ENCODE results near the gene GXYLT1. TPM values are rescaled to one million over a fixed set of nuclear protein-coding genes. Genes with fewer than 3 reads are reported as not detected.

GXYLT1 gene
- total and polyA plus RNA-seq, 9 of the 15 experiments (the other 6 are each of a cell fraction or from before 2014, with no cell fraction given) = 1.4 to 9.3 (median 5.5) TPM

DNA sequence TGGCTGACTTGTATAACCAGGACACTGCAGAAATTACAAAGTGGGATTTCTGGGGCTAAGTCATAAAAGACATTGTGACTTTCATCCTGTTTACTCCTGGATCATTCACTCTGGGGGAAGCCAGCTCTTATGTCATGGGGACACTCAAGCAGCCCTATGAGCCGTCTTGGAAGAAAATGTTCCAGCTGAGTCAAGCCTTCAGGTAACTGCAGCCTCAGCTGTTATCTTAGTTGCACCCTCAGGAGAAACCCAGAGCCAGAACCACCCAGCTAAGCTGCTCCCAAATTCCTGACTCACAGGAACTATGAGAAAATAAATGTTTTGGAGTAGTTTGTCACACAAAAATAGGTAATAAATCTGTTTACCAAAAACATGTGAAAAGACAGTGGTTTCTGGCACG lies 43.1 kb upstream of the GXYLT1 start:
- H3K9me3 ChIP-seq (replicated peaks; ENCODE audit: control insufficient read depth, insufficient read depth, low read depth, low read length) = no peaks in the 10 kb centered on the region
- no peaks in the 10 kb centered on the region for H3K79me2 ChIP-seq (ENCODE audit: control insufficient read depth, insufficient read depth, low read length)
- H3K4me2 ChIP-seq (ENCODE audit: insufficient read depth, low read length) = no peak overlapping the region
- no peaks in the 10 kb centered on the region for H3K27me3 ChIP-seq (ENCODE audit: control insufficient read depth in 2 of 2, insufficient read depth in 2 of 2, low read length in 2 of 2)
- DNase-seq (ENCODE audit: extremely low read depth in 1 of 4, low spot score in 3 of 4) (no peak), FAIRE-seq (no peak), ATAC-seq (peak; percentile 34; the same call in 2 of the 3 replicates)
- no peaks in the 10 kb centered on the region for H3K4me1 ChIP-seq (replicated peaks in 1 of 2; ENCODE audit: control insufficient read depth in 2 of 2, insufficient read depth in 2 of 2, low read length in 2 of 2)
- intact Hi-C loops (cut with micrococcal nuclease) = no loop called here
- ChIA-PET CTCF (ENCODE audit: low intra/inter-chr PET ratio) (no interaction called here), POLR2A (interaction anchor here (0.7 to 0.8 kb wide), 2 partner anchors 7 to 33 kb away, joined by 4 to 6 read pairs; no protein-coding TSS in a partner anchor)
- H3K4me3 ChIP-seq = no peak overlapping the region
- no peaks in the 10 kb centered on the region for H4K20me1 ChIP-seq (replicated peaks; ENCODE audit: control insufficient read depth, insufficient read depth, low read length)
- TF ChIP-seq C11orf30 (IDR thresholded peaks at IDR 0.05; ENCODE audit: low read depth) (0 out of 2 replicates have a peak, but pooled peaks have one; percentile 7), NR2C1 (IDR thresholded peaks at IDR 0.05) (no peak), NR2C1 (tag; IDR thresholded peaks at IDR 0.05) (no peak)
- no peak overlapping the region for H3K27ac ChIP-seq (ENCODE audit: extremely low read depth, low read depth, low read length)
- H3K9ac ChIP-seq (ENCODE audit: insufficient read depth in 1 of 2, low read depth in 2 of 2, low read length in 2 of 2) = no peak overlapping the region
- H2AFZ ChIP-seq (ENCODE audit: low read depth, low read length) = no peak overlapping the region
- 68% methylated on average over 2 of the region's 2 CpGs for WGBS (ENCODE audit: insufficient coverage, low coverage, missing lambda C conversion rate)
- H3K9me1 ChIP-seq (ENCODE audit: control insufficient read depth, insufficient read depth, low read length) = no peaks in the 10 kb centered on the region
- no TSS peak for BruUV-seq (replicated peaks)
- peaks cover 2% of the 10 kb centered on the region; the same call in 1 of the 3 replicates for H3K36me3 ChIP-seq (ENCODE audit: control insufficient read depth, insufficient read depth, low read length)
- in situ Hi-C loops (cut with MboI) = no loop called here

DNA sequence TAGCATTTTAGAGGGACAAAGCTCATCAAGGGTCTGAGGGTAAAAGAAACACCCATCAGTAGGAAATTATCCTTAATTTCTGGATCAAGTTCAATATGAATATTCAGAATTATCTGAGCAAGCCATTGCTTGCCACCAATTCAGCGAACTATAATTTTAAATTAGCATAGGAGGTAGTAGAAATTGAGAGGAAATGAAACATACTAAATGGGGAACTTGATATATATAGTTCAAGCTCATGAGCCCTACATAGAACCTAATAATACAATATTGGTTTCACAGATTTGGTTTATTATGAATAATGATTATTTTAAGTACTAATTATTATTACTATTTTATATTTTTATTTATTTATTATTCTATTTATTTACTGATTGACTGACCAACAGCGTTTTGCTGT lies 42.1 kb upstream of the GXYLT1 start:
- Histone ChIP-seq H3K79me2 (ENCODE audit: control insufficient read depth, insufficient read depth, low read length) (no peaks in the 10 kb centered on the region), H3K4me1 (replicated peaks in 1 of 2; ENCODE audit: control insufficient read depth in 2 of 2, insufficient read depth in 2 of 2, low read length in 2 of 2) (no peaks in the 10 kb centered on the region), H3K36me3 (ENCODE audit: control insufficient read depth, insufficient read depth, low read length) (peaks cover 5% of the 10 kb centered on the region; the same call in 2 of the 3 replicates), H3K9me3 (replicated peaks; ENCODE audit: control insufficient read depth, insufficient read depth, low read depth, low read length) (no peaks in the 10 kb centered on the region), H3K9ac (ENCODE audit: insufficient read depth in 1 of 2, low read depth in 2 of 2, low read length in 2 of 2) (no peak overlapping the region), H4K20me1 (replicated peaks; ENCODE audit: control insufficient read depth, insufficient read depth, low read length) (no peaks in the 10 kb centered on the region), H2AFZ (ENCODE audit: low read depth, low read length) (no peak overlapping the region), H3K9me1 (ENCODE audit: control insufficient read depth, insufficient read depth, low read length) (no peaks in the 10 kb centered on the region), H3K4me3 (no peak overlapping the region), H3K4me2 (ENCODE audit: insufficient read depth, low read length) (no peak overlapping the region), H3K27ac (ENCODE audit: extremely low read depth, low read depth, low read length) (no peak overlapping the region), H3K27me3 (ENCODE audit: control insufficient read depth in 2 of 2, insufficient read depth in 2 of 2, low read length in 2 of 2) (no peaks in the 10 kb centered on the region)
- 59% methylated on average over 2 of the region's 2 CpGs for WGBS (ENCODE audit: insufficient coverage, low coverage, missing lambda C conversion rate)
- POLR2A ChIA-PET = no interaction called here
- DNase-seq (ENCODE audit: extremely low read depth in 1 of 4, low spot score in 3 of 4) = no peak
- CTCF ChIA-PET (ENCODE audit: low intra/inter-chr PET ratio) = no interaction called here
- FAIRE-seq = no peak
- in situ Hi-C loops (cut with MboI) = no loop called here
- intact Hi-C loops (cut with micrococcal nuclease) = no loop called here
- TF ChIP-seq GTF2A2 (tag; IDR thresholded peaks at IDR 0.05) (no peak), TAL1 (IDR thresholded peaks at IDR 0.05) (no peak)
- no TSS peak for BruUV-seq (replicated peaks)
- ATAC-seq = no peak
